Gastrocnemius medialis (tissue), 4 donors: Measurements from ENCODE around the gene NUP107. TPM values are rescaled to one million over a fixed set of nuclear protein-coding genes. Genes with fewer than 3 reads are reported as not detected.

Experiments used
- ATAC-seq, 2 donors: fragments of 150-250 bp; one replicate each; pipeline ENCODE4 v1.9.1; 2016
- DNase-seq, 2 donors: peaks; one replicate each; pipeline ENCODE4 v3.0.0-alpha.2; 2019
- H3K27ac ChIP-seq, 4 donors: fragments of 200-600 bp; sonication (generic); 1 replicate in 1 of 4; 2 replicates in 3 of 4; pipeline ENCODE4 v1.5.1; 2016 to 2018; ENCODE audit warnings: mild to moderate bottlenecking in 2 of 4, moderate library complexity in 1 of 4
- H3K27me3 ChIP-seq, 3 donors: fragments of 200-600 bp; sonication (generic) in 2 of 3; 1 replicate in 1 of 3; 2 replicates in 2 of 3; pipeline versions ENCODE4 v1.5.1 to v1.6.0; 2016 to 2019; ENCODE audit warnings: mild to moderate bottlenecking in 1 of 3, moderate library complexity in 1 of 3
- H3K36me3 ChIP-seq, 2 donors: fragments of 200-600 bp; sonication (generic) in 1 of 2; one replicate each; pipeline ENCODE4 v1.5.1; 2017 to 2018
- H3K4me1 ChIP-seq, 2 donors: fragments of 200-600 bp; sonication (generic) in 1 of 2; one replicate each; pipeline ENCODE4 v1.5.1; 2016 to 2017; ENCODE audit warnings: mild to moderate bottlenecking in 2 of 2
- H3K4me3 ChIP-seq, 4 donors: fragments of 200-600 bp; sonication (generic) in 3 of 4; 1 replicate in 1 of 4; 2 replicates in 3 of 4; pipeline ENCODE4 v1.5.1; 2016 to 2019; ENCODE audit warnings: mild to moderate bottlenecking in 2 of 4
- H3K9me3 ChIP-seq, 3 donors: fragments of 200-600 bp; sonication (generic) in 2 of 3; 1 replicate in 1 of 3; 2 replicates in 2 of 3; pipeline ENCODE4 v1.5.1; 2016 to 2019
- POLR2A ChIP-seq, 2 donors: fragments of 450-650 bp; IDR thresholded peaks; one replicate each; pipeline ENCODE4 v1.6.1; 2017; ENCODE audit warnings: antibody characterized with exemption in 2 of 2, mild to moderate bottlenecking in 2 of 2, moderate library complexity in 2 of 2
- in situ Hi-C, 4 donors: fragments of 200-750 bp; cut with MboI; loops; one replicate each; pipeline versions ENCODE4 v1.15.0 to v1.8.0; 2017; ENCODE audit warnings: low sequenced_read_pairs in 4 of 4
- intact Hi-C: fragments of 100-400 bp; cut with DNase I; formaldehyde crosslinking; loops from one replicate; pipeline ENCODE4 v1.15.1; 2023; ENCODE audit warnings: low total_unique reads
- total RNA-seq, 4 donors: library from RNA; depleted of rRNA; stranded (reverse); fragments of >200 nt; gene quantifications; one replicate each; pipeline versions ENCODE4 v1.1.0 to v1.2.3, GENCODE V29; 2016
- TF ChIP-seq, protein P1 (sequence below), 5 experiments: fragments of 450-650 bp in 3 of 5; fragments of 200-600 bp in 2 of 5; sonication (generic) in 2 of 5; IDR thresholded peaks in 4 of 5; conservative IDR thresholded peaks in 1 of 5; 1 replicate in 4 of 5; 2 replicates in 1 of 5; pipeline ENCODE4 v1.5.1; 2016 to 2019; ENCODE audit warnings: antibody characterized with exemption in 5 of 5, mild to moderate bottlenecking in 3 of 5, moderate library complexity in 3 of 5

Gene NUP107
- total RNA-seq, 4 donors from 2014 or later, result 13.0 to 43.1 (median 25.9) TPM

DNA sequence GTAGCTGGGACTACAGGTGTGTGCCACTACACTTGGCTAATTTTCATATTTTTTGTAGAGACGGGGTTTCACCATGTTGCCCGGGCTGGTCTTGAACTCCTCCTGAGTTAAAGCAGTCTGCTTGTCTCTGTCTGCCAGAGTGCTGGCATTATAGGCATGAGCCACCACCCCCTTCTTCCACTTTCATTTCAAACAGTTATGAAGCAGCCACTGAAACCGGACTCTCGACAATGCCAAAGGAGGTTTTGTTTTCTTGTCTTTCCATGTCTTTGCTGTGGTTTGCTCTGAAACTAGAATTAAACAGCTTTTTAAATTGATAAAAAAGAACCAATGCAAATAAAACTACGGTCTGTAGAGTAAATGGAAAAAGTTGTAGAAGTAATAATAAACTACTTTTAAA lies 45.6 kb upstream of the NUP107 start:
- H3K9me3 ChIP-seq, result no peaks in the 10 kb centered on the region
- no peak for ATAC-seq
- H3K27ac ChIP-seq, result no peak overlapping the region

DNA sequence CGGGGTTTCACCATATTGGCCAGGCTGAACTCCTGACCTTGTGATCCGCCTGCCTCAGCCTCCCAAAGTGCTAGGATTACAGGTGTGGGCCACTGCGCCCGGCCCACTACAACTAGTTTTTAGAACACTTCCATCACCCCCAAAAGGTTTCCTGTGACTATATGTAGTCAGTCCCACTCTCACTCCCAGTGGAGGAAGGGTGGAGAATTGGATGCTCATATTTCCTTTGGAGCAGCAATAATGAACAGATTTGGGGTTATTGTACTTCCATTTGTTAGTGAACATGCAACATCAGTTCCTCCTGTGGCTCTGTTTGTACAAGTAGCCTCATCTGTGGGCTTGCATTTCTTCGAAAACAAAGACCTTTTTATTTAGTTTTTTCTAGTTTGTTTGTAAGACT lies 40.3 kb upstream of the NUP107 start:
- Histone ChIP-seq H3K27ac (no peak overlapping the region), H3K36me3 (peaks cover 0 to 21% of the 10 kb centered on the region in 2 donors), H3K27me3 (no peaks in the 10 kb centered on the region), H3K4me3 (no peak overlapping the region), H3K4me1 (peaks cover 0 to 8% of the 10 kb centered on the region in 2 donors), H3K9me3 (no peaks in the 10 kb centered on the region)
- intact Hi-C loops (no loop called here), in situ Hi-C loops (no loop called here)
- no peak for DNase-seq
- ATAC-seq, result no peak
- TF ChIP-seq, protein P1, sequence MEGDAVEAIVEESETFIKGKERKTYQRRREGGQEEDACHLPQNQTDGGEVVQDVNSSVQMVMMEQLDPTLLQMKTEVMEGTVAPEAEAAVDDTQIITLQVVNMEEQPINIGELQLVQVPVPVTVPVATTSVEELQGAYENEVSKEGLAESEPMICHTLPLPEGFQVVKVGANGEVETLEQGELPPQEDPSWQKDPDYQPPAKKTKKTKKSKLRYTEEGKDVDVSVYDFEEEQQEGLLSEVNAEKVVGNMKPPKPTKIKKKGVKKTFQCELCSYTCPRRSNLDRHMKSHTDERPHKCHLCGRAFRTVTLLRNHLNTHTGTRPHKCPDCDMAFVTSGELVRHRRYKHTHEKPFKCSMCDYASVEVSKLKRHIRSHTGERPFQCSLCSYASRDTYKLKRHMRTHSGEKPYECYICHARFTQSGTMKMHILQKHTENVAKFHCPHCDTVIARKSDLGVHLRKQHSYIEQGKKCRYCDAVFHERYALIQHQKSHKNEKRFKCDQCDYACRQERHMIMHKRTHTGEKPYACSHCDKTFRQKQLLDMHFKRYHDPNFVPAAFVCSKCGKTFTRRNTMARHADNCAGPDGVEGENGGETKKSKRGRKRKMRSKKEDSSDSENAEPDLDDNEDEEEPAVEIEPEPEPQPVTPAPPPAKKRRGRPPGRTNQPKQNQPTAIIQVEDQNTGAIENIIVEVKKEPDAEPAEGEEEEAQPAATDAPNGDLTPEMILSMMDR (IDR thresholded peaks at IDR 0.05 in 4 of 5, conservative IDR thresholded peaks at IDR 0.05 in 1 of 5), result no peak
- no peak for TF ChIP-seq POLR2A (IDR thresholded peaks at IDR 0.05)

More for the DNA sequence above, 45.6 kb upstream of the NUP107 start:
- intact Hi-C loops (no loop called here), in situ Hi-C loops (no loop called here)
- H3K27me3 ChIP-seq, result no peaks in the 10 kb centered on the region
- DNase-seq, result no peak
- no peaks in the 10 kb centered on the region for H3K36me3 ChIP-seq
- TF ChIP-seq POLR2A (IDR thresholded peaks at IDR 0.05), result no peak
- TF ChIP-seq, protein P1 (IDR thresholded peaks at IDR 0.05 in 4 of 5, conservative IDR thresholded peaks at IDR 0.05 in 1 of 5), result no peak
- peaks cover 25 to 34% of the 10 kb centered on the region in 2 donors for H3K4me1 ChIP-seq
- no peak overlapping the region for H3K4me3 ChIP-seq

DNA sequence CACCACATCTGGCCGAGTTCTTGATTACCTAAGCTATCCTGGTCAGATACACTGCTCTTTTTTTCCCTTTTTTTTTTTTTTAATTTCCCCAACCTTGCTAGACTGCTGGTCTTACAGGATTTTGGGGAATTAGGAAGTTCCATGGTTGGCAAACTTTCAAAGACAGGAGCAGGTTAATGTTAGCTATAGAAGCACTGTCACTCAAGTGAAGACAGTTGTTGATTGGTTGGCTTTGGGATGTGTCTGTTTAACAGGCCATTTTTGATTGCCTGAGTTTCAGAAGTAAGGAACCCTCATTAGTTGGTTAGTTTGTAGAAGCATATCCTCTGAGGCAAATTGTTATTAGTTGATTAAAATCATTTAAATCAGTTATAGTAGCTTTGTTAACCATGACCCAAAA lies 39.3 kb upstream of the NUP107 start:
- peaks cover 0 to 30% of the 10 kb centered on the region in 2 donors for H3K36me3 ChIP-seq
- TF ChIP-seq, protein P1 (IDR thresholded peaks at IDR 0.05 in 4 of 5, conservative IDR thresholded peaks at IDR 0.05 in 1 of 5), result no peak
- TF ChIP-seq POLR2A (IDR thresholded peaks at IDR 0.05), result no peak
- H3K27ac ChIP-seq, result no peak overlapping the region
- H3K4me3 ChIP-seq, result no peak overlapping the region
- intact Hi-C loops, result no loop called here
- in situ Hi-C loops, result no loop called here
- ATAC-seq (no peak), DNase-seq (no peak)
- no peaks in the 10 kb centered on the region for H3K27me3 ChIP-seq
- peaks cover 0 to 4% of the 10 kb centered on the region in 2 donors for H3K4me1 ChIP-seq
- H3K9me3 ChIP-seq, result no peaks in the 10 kb centered on the region

DNA sequence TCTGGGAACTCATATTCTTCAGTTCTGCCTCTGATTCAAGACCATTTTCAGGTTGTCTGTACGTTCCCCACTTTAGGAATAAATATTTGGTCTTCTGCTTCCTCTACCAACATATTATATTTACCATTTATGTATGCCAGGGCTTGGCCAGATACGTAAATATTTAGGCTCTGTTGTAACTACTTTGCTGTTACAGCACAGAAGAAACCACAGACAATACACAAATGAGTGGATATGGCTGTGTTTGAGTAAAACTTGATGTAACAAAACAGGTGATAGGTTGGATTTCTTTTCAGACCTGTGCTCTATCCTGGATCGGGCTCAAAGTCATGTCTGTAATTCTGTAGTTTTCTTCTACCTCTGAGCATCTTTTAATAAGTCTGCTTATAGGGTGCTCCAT lies 38.6 kb upstream of the NUP107 start:
- no peak overlapping the region for H3K4me3 ChIP-seq
- H3K9me3 ChIP-seq, result no peaks in the 10 kb centered on the region
- in situ Hi-C loops, result no loop called here
- no peaks in the 10 kb centered on the region for H3K27me3 ChIP-seq
- peaks cover 0 to 4% of the 10 kb centered on the region in 2 donors for H3K4me1 ChIP-seq
- no peak for ATAC-seq
- no peak for DNase-seq
- no peak overlapping the region for H3K27ac ChIP-seq
- intact Hi-C loops, result no loop called here
- no peak for TF ChIP-seq POLR2A (IDR thresholded peaks at IDR 0.05)
- TF ChIP-seq, protein P1 (IDR thresholded peaks at IDR 0.05 in 4 of 5, conservative IDR thresholded peaks at IDR 0.05 in 1 of 5), result no peak
- H3K36me3 ChIP-seq, result peaks cover 0 to 37% of the 10 kb centered on the region in 2 donors

DNA sequence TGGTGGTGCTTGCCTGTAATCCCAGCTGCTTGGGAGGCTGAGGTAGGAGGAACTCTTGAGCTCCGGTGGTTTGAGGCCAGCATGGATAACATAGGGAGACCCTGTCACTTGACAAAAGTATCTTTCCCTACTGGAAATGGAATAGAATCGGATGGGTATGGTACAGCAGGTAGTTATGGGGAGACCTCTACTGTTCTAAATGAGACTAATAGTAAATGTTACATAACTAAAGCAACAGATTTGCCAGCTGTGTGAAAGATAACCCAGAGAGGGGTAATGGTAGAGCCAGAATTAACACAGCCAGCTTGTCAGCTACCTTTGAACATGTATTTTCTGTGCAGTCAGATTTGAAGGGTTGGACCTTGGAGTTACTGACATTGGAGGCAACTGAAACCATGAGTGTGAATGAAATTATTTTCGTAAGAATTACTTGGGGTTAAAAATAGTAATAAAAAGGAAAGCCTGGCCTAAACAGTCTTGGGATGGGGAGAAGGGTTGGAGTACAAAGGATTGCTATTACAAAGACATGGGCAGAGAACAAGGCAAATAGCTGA lies 21.7 kb upstream of the NUP107 start:
- no peaks in the 10 kb centered on the region for H3K27me3 ChIP-seq
- intact Hi-C loops, result no loop called here
- H3K9me3 ChIP-seq, result no peaks in the 10 kb centered on the region
- peaks cover 0 to 13% of the 10 kb centered on the region in 2 donors for H3K36me3 ChIP-seq
- TF ChIP-seq POLR2A (IDR thresholded peaks at IDR 0.05), result no peak
- TF ChIP-seq, protein P1 (IDR thresholded peaks at IDR 0.05 in 4 of 5, conservative IDR thresholded peaks at IDR 0.05 in 1 of 5), result no peak
- peaks cover 0 to 8% of the 10 kb centered on the region in 2 donors for H3K4me1 ChIP-seq
- no peak overlapping the region for H3K27ac ChIP-seq
- in situ Hi-C loops, result loop anchor here in 1 of 4 donors (25.0 kb wide), 2 partner anchors 103 to 453 kb away; no protein-coding TSS in a partner anchor
- no peak for DNase-seq
- H3K4me3 ChIP-seq, result no peak overlapping the region
- peak in 1 of 2 donors; percentile 64 for ATAC-seq
